K562 (cell line): ENCODE results near the gene LPAR5. TPM values are rescaled to one million over a fixed set of nuclear protein-coding genes. Genes with fewer than 3 reads are reported as not detected.
A peak's percentile ranks its signal among the peaks of the same experiment; 100 is the strongest.

ENCODE experiments used
- E2F1 ChIP-seq: sonication (generic); formaldehyde crosslinking; IDR thresholded peaks from 2 replicates; pipeline ENCODE4 v1.8.1; 2023; ENCODE audit warnings: mild to moderate bottlenecking, missing genetic modification reagents, moderate library complexity
- HDAC8 ChIP-seq: fragments of 450-650 bp; IDR thresholded peaks from 2 replicates; pipeline ENCODE4 v1.6.1; 2016; ENCODE audit warnings: mild to moderate bottlenecking, missing genetic modification characterization, moderate library complexity, missing compliant biosample characterization
- HMGN3 ChIP-seq: IDR thresholded peaks from 2 replicates; pipeline ENCODE4 v1.6.1; 2011; ENCODE audit warnings: borderline replicate concordance, low read depth, mild to moderate bottlenecking, mixed read lengths, low read length; ENCODE audit not compliant: insufficient read length; ENCODE audit errors: extremely low read depth
- MBD2 ChIP-seq: sonication (generic); IDR thresholded peaks from 2 replicates; pipeline ENCODE4 v1.6.1; 2016; ENCODE audit warnings: low read depth, borderline replicate concordance
- MCM2 ChIP-seq: fragments of 450-650 bp; IDR thresholded peaks from 2 replicates; pipeline ENCODE4 v1.6.1; 2017; ENCODE audit warnings: low read depth, mild to moderate bottlenecking
- MCM7 ChIP-seq, 2 experiments: fragments of 450-650 bp; IDR thresholded peaks; 2 replicates each; pipeline ENCODE4 v1.6.1; 2016 to 2018
- MYC ChIP-seq, 2 experiments: fragments of 250-450 bp in 1 of 2; sonication (Bioruptor Pico) in 1 of 2; IDR thresholded peaks; 2 replicates each; pipeline versions ENCODE4 v1.5.1 to v1.6.1; 2012 to 2021; ENCODE audit warnings: low read depth in 2 of 2, borderline replicate concordance in 1 of 2, improper control_type of control experiment in 1 of 2, low read length in 1 of 2, mild to moderate bottlenecking in 1 of 2, moderate library complexity in 1 of 2
- NFE2 ChIP-seq: IDR thresholded peaks from 2 replicates; pipeline ENCODE4 v1.6.1; 2014; ENCODE audit warnings: antibody characterized with exemption, low read depth
- NFYB ChIP-seq: IDR thresholded peaks from 2 replicates; pipeline ENCODE4 v1.6.1; 2011; ENCODE audit warnings: mild to moderate bottlenecking, moderate library complexity; ENCODE audit not compliant: insufficient read length; ENCODE audit errors: extremely low read depth
- PHB2 ChIP-seq: fragments of 450-650 bp; IDR thresholded peaks from 2 replicates; pipeline ENCODE4 v1.6.1; 2017; ENCODE audit warnings: low read depth
- RREB1 ChIP-seq: fragments of 250-450 bp; sonication (Bioruptor Pico); IDR thresholded peaks from 2 replicates; pipeline ENCODE4 v1.4.0; 2020
- SRSF9 ChIP-seq: fragments of 200-400 bp; formaldehyde crosslinking; IDR thresholded peaks from 2 replicates; pipeline ENCODE4 v1.6.1; 2017; ENCODE audit warnings: low read depth, low read length, borderline replicate concordance
- ZFX ChIP-seq: sonication (generic); formaldehyde crosslinking; IDR thresholded peaks from 2 replicates; pipeline ENCODE4 v1.8.0; 2022; ENCODE audit warnings: mild to moderate bottlenecking, missing genetic modification reagents, moderate library complexity
- polyA plus RNA-seq, 8 experiments: library from polyadenylated mRNA; depleted of rRNA in 4 of 8; stranded (reverse) in 5 of 8; unstranded in 3 of 8; fragments of >200 nt; fragmentation: Nextera tagmentation in 2 of 8; fragmentation: Illumina TruSeq in 1 of 8; extraction: Ambion mirVana in 2 of 8; extraction: Trizol in 1 of 8; gene quantifications; 2 replicates each; pipeline versions ENCODE4 v1.2.1 to v1.2.3, GENCODE V29; 2011 to 2014; ENCODE audit warnings: inconsistent platforms in 1 of 8, missing spikeins in 1 of 8
- total RNA-seq, 7 experiments: library from RNA; depleted of rRNA in 6 of 7; stranded (reverse); fragments of >200 nt in 6 of 7; fragmentation: Illumina TruSeq in 2 of 7; extraction: Trizol in 2 of 7; gene quantifications; 2 replicates each; pipeline versions ENCODE4 v1.2.1 to v1.2.3, GENCODE V29; 2011 to 2021; ENCODE audit warnings: low replicate concordance in 1 of 7
- TF ChIP-seq, protein P1 (sequence below): fragments of 250-450 bp; sonication (Bioruptor Pico); IDR thresholded peaks from 2 replicates; pipeline ENCODE4 v1.4.0; 2020
- TF ChIP-seq, protein P2 (sequence below): sonication (generic); formaldehyde crosslinking; IDR thresholded peaks from 2 replicates; pipeline ENCODE4 v1.8.1; 2023; ENCODE audit warnings: mild to moderate bottlenecking, missing genetic modification reagents

The LPAR5 gene
- total and polyA plus RNA-seq, 9 of the 15 experiments (the other 6 are each of a cell fraction or from before 2014, with no cell fraction given) = 1.3 to 11.7 (median 3.6) TPM

DNA sequence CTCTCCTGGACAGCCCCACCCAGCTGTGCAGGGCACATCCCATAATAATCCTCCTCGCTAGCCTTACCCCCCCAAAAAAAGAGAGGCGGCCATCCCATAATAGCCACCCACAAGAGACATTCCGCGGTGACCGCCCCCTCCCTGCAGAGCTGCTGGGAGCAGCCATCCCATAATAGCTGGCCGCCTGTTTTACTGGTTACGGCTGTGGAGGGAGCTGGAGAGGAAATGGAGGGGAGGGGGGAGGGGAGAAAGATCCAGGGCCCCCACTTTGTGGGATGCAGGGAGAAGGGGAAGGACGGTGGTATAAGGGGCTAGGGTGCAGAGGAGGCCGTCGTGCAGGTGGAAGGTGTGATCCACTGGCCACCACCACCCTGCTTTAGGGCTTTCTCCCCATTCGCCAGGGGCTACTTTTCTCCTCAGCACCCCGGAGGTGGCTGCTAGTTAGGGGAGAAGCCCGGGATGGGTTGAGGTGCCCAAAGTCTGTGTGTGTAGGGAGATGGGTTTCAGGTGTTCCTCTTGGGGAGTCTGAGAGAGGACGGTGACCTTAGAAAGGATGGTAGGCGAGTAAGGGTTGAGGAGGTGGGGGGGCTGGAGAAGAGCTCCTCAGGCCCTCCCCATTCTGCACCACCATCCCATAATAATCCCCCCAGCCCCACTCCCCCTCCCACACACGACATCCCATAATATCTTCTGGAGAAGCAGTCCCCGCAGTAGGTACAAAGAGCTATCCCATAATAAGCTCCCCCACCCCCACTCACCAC, 22.6 kb downstream of the LPAR5 start (continued):
- TF ChIP-seq, protein P1, sequence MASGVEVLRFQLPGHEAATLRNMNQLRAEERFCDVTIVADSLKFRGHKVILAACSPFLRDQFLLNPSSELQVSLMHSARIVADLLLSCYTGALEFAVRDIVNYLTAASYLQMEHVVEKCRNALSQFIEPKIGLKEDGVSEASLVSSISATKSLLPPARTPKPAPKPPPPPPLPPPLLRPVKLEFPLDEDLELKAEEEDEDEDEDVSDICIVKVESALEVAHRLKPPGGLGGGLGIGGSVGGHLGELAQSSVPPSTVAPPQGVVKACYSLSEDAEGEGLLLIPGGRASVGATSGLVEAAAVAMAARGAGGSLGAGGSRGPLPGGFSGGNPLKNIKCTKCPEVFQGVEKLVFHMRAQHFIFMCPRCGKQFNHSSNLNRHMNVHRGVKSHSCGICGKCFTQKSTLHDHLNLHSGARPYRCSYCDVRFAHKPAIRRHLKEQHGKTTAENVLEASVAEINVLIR (CRISPR knock-in tag) = no peak
- no peak for TF ChIP-seq SRSF9
- TF ChIP-seq MCM7 (IDR thresholded peaks at IDR 0.05) = no peak
- no peak for TF ChIP-seq MCM2
- TF ChIP-seq HMGN3 = no peak
- 0 out of 2 replicates have a peak, but pooled peaks have one; percentile 59 for TF ChIP-seq HDAC8 (tag)
- TF ChIP-seq PHB2 = no peak; the same call in 1 of the 2 replicates
- TF ChIP-seq MBD2 = no peak
- TF ChIP-seq NFE2 = no peak
- no peak for TF ChIP-seq NFYB
- TF ChIP-seq, protein P2, sequence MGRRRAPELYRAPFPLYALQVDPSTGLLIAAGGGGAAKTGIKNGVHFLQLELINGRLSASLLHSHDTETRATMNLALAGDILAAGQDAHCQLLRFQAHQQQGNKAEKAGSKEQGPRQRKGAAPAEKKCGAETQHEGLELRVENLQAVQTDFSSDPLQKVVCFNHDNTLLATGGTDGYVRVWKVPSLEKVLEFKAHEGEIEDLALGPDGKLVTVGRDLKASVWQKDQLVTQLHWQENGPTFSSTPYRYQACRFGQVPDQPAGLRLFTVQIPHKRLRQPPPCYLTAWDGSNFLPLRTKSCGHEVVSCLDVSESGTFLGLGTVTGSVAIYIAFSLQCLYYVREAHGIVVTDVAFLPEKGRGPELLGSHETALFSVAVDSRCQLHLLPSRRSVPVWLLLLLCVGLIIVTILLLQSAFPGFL (CRISPR knock-in tag) = no peak
- peak; percentile 30; the same call in 1 of the 2 replicates for TF ChIP-seq MYC (IDR thresholded peaks at IDR 0.05; ENCODE audit: low read depth, low read length)
- TF ChIP-seq MYC (CRISPR knock-in tag; IDR thresholded peaks at IDR 0.05; ENCODE audit: borderline replicate concordance, low read depth) = no peak
- peak; percentile 44; the same call in 1 of the 2 replicates for TF ChIP-seq RREB1 (CRISPR knock-in tag)
- no peak for TF ChIP-seq ZFX (CRISPR knock-in tag)
- TF ChIP-seq E2F1 (CRISPR knock-in tag) = no peak
